Measurements from ENCODE around the gene DCDC1. TPM values are rescaled to one million over a fixed set of nuclear protein-coding genes. Genes with fewer than 3 reads are reported as not detected.

DCDC1 gene
- total RNA-seq, 6 experiments from 2014 or later: not detected

DNA sequence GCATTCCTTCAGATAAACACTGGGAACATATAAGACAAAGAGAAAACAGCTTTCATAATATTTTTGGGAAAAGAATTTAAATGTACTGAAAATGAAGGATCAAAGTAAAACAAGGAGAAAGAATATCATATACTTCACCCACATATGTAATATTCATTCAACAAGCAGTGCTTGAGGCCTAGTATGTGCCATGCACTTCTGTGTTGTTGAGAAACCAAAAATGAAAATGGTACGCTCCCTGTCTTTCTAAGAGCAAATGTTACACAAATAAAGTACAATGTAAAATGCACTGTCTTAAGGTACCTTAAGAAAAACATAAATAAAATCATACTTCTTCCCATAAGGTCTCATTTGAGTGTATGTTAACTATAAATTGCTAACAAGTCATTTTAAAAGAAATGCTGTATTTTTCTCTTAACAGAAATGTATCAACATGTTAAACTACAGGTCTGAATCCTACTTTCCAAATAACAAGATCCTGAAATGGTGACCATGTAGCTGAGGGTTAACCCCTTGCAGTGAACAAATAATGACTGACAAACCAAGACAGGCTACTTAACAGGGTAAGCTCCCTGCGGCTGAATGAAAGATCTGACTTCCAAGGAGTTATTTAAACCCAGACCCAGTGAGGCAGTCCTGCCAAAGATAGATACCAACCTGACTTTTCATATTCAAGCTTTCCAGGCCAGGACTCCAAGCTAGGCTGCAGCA, 377.6 kb downstream of the DCDC1 start:
- no peak overlapping the region for H3K4me3 Mint-ChIP-seq
- H3K9me3 Mint-ChIP-seq: peaks cover 17% of the 10 kb centered on the region
- H3K27ac Mint-ChIP-seq: no peak overlapping the region
- H3K27me3 Mint-ChIP-seq (ENCODE audit: insufficient read depth): no peaks in the 10 kb centered on the region
- H3K4me1 Mint-ChIP-seq (ENCODE audit: low read depth): no peaks in the 10 kb centered on the region
- TF ChIP-seq CTCF (IDR thresholded peaks at IDR 0.05): no peak
- H3K36me3 Mint-ChIP-seq (ENCODE audit: low read depth): no peaks in the 10 kb centered on the region
- DNase-seq: no peak

DNA sequence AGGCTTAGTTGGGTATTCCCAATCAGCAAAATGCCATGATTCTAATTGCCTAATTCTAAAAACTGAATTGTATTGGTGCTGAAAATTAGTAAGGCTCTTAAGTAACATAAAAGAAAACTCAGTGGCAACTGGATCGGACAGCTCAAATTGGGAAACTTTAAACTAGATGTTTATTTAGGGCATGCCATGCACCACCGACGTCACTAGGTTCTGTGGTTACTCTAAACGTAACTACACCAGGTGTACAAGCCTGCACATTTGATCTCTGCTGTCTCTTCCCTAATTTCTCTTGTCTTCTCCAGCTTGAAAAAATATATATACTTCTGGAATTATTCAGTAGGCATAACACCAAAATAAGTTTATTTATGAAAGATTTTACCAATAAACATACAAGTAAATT, 378.2 kb downstream of the DCDC1 start:
- Mint-ChIP-seq H3K4me1 (ENCODE audit: low read depth) (no peaks in the 10 kb centered on the region), H3K27ac (no peak overlapping the region), H3K9me3 (peaks cover 15% of the 10 kb centered on the region), H3K36me3 (ENCODE audit: low read depth) (no peaks in the 10 kb centered on the region), H3K27me3 (ENCODE audit: insufficient read depth) (no peaks in the 10 kb centered on the region), H3K4me3 (no peak overlapping the region)
- TF ChIP-seq CTCF (IDR thresholded peaks at IDR 0.05): no peak
- no peak for DNase-seq

- Mint-ChIP-seq H3K27ac (no peak overlapping the region), H3K4me1 (ENCODE audit: low read depth) (no peaks in the 10 kb centered on the region), H3K27me3 (ENCODE audit: insufficient read depth) (no peaks in the 10 kb centered on the region), H3K36me3 (ENCODE audit: low read depth) (no peaks in the 10 kb centered on the region), H3K4me3 (no peak overlapping the region), H3K9me3 (peaks cover 18% of the 10 kb centered on the region)
- no peak for TF ChIP-seq CTCF (IDR thresholded peaks at IDR 0.05)
- no peak for DNase-seq
Observed at GRCh38 chr11:30990625-30991296, 378.8 kb downstream of the DCDC1 start.

- H3K9me3 Mint-ChIP-seq: peaks cover 24% of the 10 kb centered on the region
- no peak for TF ChIP-seq CTCF (IDR thresholded peaks at IDR 0.05)
- no peaks in the 10 kb centered on the region for H3K36me3 Mint-ChIP-seq (ENCODE audit: low read depth)
- no peaks in the 10 kb centered on the region for H3K27me3 Mint-ChIP-seq (ENCODE audit: insufficient read depth)
- H3K4me1 Mint-ChIP-seq (ENCODE audit: low read depth): no peaks in the 10 kb centered on the region
- no peak for DNase-seq
- no peak overlapping the region for H3K4me3 Mint-ChIP-seq
- no peak overlapping the region for H3K27ac Mint-ChIP-seq
Observed at GRCh38 chr11:30987819-30988218, 381.7 kb downstream of the DCDC1 start.

- no peak for TF ChIP-seq CTCF (IDR thresholded peaks at IDR 0.05)
- H3K27ac Mint-ChIP-seq: no peak overlapping the region
- no peaks in the 10 kb centered on the region for H3K4me1 Mint-ChIP-seq (ENCODE audit: low read depth)
- no peaks in the 10 kb centered on the region for H3K27me3 Mint-ChIP-seq (ENCODE audit: insufficient read depth)
- H3K36me3 Mint-ChIP-seq (ENCODE audit: low read depth): no peaks in the 10 kb centered on the region
- no peak for DNase-seq
- H3K9me3 Mint-ChIP-seq: peaks cover 21% of the 10 kb centered on the region
- H3K4me3 Mint-ChIP-seq: no peak overlapping the region
Observed at GRCh38 chr11:30985536-30985935, 384.0 kb downstream of the DCDC1 start.
